CD1c-positive myeloid dendritic cell (primary cell): ENCODE measurements around the gene CACNA2D3.

Experiments
- DNase-seq: peaks from one replicate; pipeline ENCODE4 v3.0.0-alpha.2; 2016; ENCODE audit errors: extremely low spot score

CACNA2D3 gene

GRCh38 chr3:54878145-54878544 lies 755.8 kb downstream of the CACNA2D3 start:
- no peak for DNase-seq

GRCh38 chr3:54882129-54882833 lies 759.9 kb downstream of the CACNA2D3 start:
- DNase-seq, result no peak

GRCh38 chr3:54888162-54888561 lies 765.8 kb downstream of the CACNA2D3 start:
- no peak for DNase-seq

- no peak for DNase-seq
Measured at GRCh38 chr3:54888873-54889272, 766.5 kb downstream of the CACNA2D3 start.

DNA sequence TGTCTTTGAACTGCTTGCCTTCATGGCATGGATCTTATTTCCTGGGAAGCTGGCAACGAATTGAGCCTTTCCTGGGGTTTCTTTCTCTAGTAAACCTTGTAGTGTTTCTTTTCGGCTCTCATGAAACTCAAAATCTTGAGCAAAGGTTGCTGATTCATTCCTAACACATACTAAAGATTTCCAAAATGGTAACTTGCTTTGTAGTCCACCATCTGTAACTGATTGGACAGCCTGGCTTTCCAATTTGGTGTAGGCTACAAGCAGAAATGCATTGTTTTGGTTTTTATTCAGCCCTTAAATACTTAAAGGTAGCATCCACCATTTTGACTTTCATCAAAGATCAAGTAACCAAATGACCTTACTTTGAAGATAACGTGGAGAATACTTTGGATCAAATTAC lies 767.4 kb downstream of the CACNA2D3 start:
- DNase-seq, result no peak

- peak; percentile 11 for DNase-seq
Measured at GRCh38 chr3:54891540-54891897, 769.2 kb downstream of the CACNA2D3 start.

DNA sequence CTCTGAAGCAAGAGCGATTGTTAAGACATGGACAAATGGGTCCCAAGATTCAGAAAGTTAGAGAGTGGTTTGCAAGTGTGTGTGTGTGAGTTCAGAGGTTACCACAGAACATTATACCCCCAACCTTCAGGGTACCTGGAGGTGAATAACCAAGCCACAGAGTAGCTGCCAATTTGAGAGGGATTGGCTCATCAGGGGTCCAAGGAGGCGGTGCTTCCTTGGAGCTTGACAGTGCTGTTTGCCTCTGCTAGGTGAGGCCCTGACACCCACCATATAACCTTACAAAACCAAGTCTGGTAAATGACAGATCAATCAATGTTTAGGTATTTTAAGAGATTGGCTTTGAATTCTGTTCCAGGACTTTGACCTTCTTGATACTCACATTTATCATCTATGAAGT lies 769.8 kb downstream of the CACNA2D3 start:
- DNase-seq, result no peak

- no peak for DNase-seq
Measured at GRCh38 chr3:54895613-54896012, 773.3 kb downstream of the CACNA2D3 start.

DNA sequence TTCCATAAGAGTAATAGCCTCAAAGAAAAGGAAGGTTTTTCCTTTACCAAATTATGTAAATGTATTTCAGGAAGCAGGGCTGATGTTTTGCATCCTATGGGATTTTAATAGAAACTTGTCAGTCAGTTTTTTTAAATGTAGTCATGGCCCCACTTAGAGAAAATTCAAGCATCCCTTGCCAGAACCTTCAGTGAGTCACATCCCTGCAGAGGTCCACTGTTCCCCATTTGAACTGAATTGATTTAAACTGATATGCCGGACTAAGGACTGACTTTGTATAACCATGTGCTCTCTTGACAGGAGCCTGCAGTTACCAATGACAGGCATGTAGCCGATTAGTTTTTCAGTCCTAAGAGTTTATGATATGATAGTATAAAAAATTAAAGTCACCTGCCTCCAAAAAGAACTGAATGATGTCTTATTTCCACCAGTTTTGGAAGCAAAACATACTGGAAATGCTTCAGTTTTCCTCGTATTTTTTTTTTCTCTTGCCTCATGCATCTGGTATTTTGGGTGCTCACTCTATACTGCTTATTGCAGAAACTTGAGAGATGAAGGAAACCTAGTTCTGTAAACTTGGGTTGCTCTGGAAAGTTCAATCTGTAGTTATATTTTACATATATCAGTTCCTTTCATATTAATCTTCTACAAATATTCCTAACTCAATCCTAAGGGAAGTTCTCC lies 774.8 kb downstream of the CACNA2D3 start:
- DNase-seq, result no peak

- DNase-seq, result no peak
Measured at GRCh38 chr3:54899273-54899672, 776.9 kb downstream of the CACNA2D3 start.

- DNase-seq, result no peak
Measured at GRCh38 chr3:54900838-54901591, 778.7 kb downstream of the CACNA2D3 start.

- DNase-seq, result no peak
Measured at GRCh38 chr3:54901906-54902685, 779.7 kb downstream of the CACNA2D3 start.

- no peak for DNase-seq
Measured at GRCh38 chr3:54905261-54905888, 783.0 kb downstream of the CACNA2D3 start.

DNA sequence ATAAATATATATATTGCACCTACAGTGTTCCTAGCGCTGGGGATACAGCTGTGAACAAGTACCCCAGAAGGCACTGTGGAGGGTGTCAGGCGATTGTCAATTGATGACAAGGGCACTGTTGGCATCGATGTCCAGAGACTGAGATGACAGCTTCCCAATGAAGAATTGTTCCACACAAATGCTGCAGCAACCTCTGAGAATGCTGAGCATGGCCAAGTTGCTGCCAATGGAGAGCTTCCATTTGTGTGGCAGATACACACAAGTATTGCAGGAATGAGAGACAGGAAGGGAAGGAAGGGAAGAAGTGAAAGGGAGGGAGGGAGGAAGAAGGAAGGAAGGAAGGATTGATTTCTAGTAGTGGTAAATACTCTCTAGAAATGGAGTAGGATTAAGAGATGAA lies 783.6 kb downstream of the CACNA2D3 start:
- DNase-seq, result no peak

- no peak for DNase-seq
Measured at GRCh38 chr3:54906763-54907162, 784.4 kb downstream of the CACNA2D3 start.

DNA sequence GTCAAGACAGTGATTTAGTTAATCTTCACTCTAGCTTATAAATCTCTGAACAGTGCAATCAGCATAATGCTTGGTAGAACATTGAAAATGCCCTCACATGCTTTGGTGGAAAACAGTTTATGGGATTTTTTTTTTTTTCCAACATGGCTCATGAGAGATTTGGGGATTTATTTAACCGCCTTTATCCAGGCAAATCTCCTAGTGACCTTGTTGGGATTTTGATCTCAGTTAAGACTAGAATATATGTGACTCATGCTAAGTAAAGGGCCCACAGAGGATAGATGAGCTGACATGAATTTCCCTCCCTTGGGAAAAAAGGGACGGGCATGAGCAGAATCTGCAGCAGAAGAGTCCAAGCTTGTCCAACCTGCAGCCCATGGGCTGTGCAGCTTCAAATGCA lies 786.8 kb downstream of the CACNA2D3 start:
- DNase-seq, result no peak

DNA sequence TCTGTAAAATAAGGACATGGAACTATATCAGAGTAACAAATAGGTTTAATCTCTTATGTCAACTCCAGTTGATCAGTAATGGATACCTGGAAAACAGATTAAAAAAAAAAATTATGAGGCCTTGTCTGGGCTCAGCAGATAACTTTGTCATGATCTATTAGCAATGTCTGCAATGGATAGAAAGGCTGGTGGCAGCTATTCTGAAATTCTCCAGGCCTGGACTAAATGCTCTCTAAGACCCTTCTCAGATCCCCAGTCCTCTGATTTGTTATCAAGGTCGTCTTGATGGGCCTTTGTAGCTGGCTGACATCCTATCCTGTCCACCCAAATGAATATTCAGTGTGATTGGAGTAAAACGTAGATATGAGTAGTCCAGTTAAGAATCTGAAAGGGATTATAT lies 791.8 kb downstream of the CACNA2D3 start:
- DNase-seq, result no peak

DNA sequence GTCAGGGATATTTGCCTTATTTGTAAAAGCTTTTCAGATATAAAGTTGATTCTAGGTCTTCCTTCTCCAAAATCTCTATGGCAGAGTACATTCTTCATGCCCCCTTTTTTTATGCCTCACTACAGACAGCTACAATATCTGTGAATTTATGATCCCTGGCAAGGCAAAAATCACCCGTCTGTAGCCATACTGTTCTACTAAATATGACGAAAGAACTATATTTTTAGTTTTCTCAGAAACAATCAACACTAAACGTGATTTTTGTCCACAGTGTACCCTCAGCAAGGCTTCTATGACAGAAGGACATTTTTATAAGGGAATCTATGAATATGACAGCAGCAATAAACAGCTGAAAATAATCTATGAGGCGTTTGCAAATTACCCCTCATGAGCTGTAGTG lies 792.8 kb downstream of the CACNA2D3 start:
- no peak for DNase-seq

DNA sequence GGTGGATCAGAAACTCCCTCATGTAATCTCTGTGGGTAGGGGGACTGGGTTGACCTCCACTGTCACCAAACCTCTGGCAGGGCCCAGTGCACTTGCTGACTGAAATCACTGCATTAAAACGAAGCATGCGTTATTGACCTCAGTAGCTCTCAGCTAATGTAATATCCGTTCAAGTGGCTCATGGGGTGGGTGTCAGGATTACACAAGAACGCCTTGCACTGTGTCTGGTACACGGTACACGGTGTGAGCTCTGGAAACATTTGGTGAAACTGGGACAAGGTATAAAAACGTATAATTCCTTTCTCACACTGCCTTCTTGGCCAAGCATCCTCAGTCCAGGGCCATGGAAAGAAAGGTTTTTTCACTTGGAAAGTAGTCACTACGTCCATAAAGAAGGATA lies 793.6 kb downstream of the CACNA2D3 start:
- DNase-seq, result no peak

GRCh38 chr3:54916732-54917131 lies 794.4 kb downstream of the CACNA2D3 start:
- no peak for DNase-seq

GRCh38 chr3:54917174-54917573 lies 794.8 kb downstream of the CACNA2D3 start:
- DNase-seq, result no peak

DNA sequence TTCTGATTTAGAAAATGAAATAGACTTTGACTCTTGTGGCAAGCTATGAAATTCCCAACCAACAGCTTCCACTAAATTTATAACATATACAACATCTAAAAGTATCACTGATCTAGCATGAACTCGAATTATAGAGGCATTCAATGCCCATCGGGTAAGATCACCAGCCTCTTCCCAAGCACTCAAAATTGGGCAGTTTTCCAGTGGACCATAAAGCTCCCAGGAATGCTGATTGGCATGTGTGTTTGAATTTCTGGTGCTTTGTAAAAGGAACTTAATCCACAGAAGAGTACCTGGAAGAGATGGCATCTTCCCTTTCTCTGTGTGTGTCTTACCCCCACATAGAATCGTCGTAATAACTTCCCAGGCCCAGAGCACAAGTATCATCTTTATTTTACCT lies 795.5 kb downstream of the CACNA2D3 start:
- no peak for DNase-seq
